SU-DHL-6 (cell line): ENCODE data around the gene C20orf144.

Source experiments
- CTCF ChIP-seq: fragments of 200-600 bp; sonication (generic); IDR thresholded peaks from one replicate; pipeline ENCODE4 v1.5.1; 2017; ENCODE audit warnings: antibody characterized with exemption, mild to moderate bottlenecking, low read length, moderate library complexity; ENCODE audit not compliant: insufficient read depth, poor library complexity, severe bottlenecking
- EZH2phosphoT487 ChIP-seq: fragments of 200-600 bp; sonication (generic), shearing (Covaris generic); conservative IDR thresholded peaks from 2 replicates; pipeline ENCODE4 v1.6.1; 2018; ENCODE audit warnings: mild to moderate bottlenecking, antibody characterized with exemption, low read length, moderate library complexity, mixed read lengths

GRCh38 chr20:33681288-33681687, 19.2 kb downstream of the C20orf144 start:
- no peak for TF ChIP-seq CTCF
- TF ChIP-seq EZH2phosphoT487, result no peak
